ENCODE measurements around the gene PIGL.
"Not testable (repeated sequence)": the region's sequence is repeated elsewhere in the genome, so short reads cannot be mapped to it uniquely, and the experiment has no call there.

Gene PIGL

GRCh38 chr17:16217002-16217635, at the start of gene PIGL:
Gene PIGL, plus strand, starts transcription at chr17:16217210. Its CDS starts 17 bp downstream, at chr17:16217227.
- peak; percentile 78 to 82 for DNase-seq (ENCODE audit: low read depth in 2 of 2, low spot score in 1 of 2)

DNA sequence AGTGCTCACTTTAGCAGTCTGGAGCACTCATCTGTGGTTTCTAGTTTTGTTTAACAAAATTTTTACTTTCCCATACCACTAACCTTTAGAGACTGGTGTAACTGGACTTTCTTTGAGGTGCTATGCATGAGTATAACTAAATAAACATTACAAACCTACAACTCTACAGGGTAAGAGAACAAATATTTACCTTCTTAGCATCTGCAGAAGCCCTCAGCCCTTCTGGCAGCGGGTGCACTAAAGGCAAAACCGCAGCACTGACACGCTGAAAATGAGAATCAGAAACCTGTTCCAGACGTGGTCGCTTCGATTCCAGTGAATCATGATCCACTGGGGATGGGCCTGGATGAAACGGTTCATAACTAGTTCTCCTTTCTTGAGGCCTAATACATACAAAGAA, 45.4 kb upstream of the PIGL start:
- DNase-seq (ENCODE audit: low read depth in 2 of 2, low spot score in 1 of 2): no peak

GRCh38 chr17:16178836-16179235, 38.2 kb upstream of the PIGL start:
- DNase-seq (ENCODE audit: low read depth in 2 of 2, low spot score in 1 of 2): no peak

- no peak for DNase-seq (ENCODE audit: low read depth in 2 of 2, low spot score in 1 of 2)
Observed at GRCh38 chr17:16181581-16181980, 35.4 kb upstream of the PIGL start.

DNA sequence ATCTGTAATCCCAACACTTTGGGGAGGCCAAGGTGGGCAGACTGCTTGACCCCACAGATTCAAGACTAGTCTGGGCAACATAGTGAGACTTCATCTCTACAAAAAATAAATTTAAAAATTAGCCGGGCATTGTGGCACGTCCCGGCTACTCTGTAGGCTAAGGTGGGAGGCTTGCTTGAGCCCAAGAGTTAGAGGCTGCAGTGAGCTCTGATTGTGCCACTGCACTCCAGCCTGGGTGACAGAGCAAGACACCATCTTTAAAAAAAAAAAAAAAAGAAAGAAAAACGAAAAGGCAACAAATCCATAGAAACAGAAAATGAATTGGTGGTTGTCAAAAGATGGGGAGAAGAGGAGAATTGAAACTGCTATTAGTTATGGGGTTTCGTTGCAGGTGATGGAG, 29.4 kb upstream of the PIGL start:
- no peak for DNase-seq (ENCODE audit: low read depth in 2 of 2, low spot score in 1 of 2)

- no peak for DNase-seq (ENCODE audit: low read depth in 2 of 2, low spot score in 1 of 2)
Observed at GRCh38 chr17:16189791-16190348, 27.1 kb upstream of the PIGL start.

DNA sequence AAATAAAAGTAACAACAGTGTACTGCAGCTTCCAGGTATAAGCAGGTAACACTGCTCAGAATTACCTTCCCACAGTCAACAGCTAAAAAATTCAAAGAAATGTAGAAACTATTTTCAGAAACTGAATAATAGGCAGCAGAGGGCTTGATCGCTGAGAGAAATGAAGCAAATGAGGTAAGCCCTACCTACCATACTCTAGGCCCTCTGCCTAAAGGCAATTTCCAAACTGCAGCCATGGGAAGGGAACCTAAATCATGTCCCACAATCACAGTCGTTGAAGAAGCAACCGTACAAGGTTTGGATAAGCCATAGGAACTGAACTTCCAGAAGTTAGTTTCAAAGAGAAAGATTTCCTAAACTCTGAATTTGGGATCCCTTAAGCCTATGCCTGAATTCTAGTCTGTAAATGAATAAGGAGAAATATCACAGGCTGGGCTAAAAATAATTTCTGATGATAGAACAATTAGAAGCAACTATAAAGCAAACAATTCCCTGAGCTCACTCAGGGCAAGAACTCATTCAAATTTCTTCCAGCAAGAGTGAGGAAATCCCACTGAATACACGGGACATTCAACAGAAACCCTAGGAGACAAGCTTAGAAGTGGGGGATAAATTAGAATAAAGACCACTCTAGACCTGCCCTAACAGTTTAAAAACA, 26.2 kb upstream of the PIGL start:
- no peak for DNase-seq (ENCODE audit: low read depth in 2 of 2, low spot score in 1 of 2)

DNA sequence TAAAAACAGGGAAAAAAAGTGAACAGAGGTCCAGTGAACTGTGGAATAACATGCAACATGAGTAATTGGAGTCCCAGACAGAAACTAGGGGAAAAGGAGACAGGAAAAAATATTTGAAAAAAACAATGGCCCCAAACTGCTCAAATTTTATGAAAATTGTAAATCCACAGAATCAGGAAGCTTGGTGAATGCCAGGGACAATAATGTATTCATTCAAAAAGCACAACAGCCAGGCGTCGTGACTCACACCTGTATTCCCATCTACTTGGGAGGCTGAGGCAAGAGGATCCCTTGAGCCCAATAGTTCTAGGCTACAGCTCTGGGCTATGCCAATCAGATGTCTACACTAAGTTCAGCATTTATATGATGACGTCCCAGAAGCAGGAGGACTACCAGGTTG, 25.4 kb upstream of the PIGL start:
- no peak for DNase-seq (ENCODE audit: low read depth in 2 of 2, low spot score in 1 of 2)

- DNase-seq (ENCODE audit: low read depth in 2 of 2, low spot score in 1 of 2): not testable (repeated sequence)
Observed at GRCh38 chr17:16194307-16194835, 22.6 kb upstream of the PIGL start.

DNA sequence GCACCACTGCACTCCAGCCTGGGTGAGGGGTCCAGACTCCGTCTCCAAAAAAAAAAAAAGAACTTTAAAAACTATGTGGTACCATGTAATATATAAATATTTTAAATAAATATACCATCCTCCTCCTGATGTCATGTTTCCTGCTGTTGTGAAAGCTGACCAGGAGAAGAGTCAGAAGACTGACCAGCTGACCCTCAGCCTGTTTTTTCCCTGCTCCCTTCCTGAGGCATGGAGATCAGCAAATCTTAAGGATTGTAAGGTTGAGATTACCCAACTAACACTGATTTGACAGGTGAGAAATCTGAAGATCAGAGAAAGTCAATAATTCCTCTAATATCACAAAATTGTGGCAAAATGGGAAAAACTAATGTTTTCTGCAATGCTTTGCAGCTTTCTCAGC, 19.7 kb upstream of the PIGL start:
- no peak for DNase-seq (ENCODE audit: low read depth in 2 of 2, low spot score in 1 of 2)

- DNase-seq (ENCODE audit: low read depth in 2 of 2, low spot score in 1 of 2): no peak
Observed at GRCh38 chr17:16199093-16199492, 17.9 kb upstream of the PIGL start.

DNA sequence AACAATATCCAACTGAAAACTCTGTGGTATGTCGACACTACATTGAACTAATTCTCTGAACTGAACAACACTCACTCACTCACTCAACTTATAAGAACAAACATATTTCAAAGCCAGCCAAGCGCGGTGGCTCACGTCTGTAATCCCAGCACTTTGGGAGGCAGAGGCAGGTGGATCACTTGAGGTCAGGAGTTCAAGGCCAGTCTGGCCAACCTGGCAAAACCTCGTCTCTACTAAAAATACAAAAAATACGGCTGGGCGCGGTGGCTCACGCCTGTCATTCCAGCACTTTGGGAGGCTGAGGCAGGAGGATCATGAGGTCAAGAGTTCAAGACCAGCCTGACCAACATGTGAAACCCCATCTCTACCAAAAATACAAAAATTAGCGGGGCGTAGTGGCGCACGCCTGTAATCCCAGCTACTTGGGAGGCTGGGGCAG, 15.3 kb upstream of the PIGL start:
- not testable (repeated sequence) for DNase-seq (ENCODE audit: low read depth in 2 of 2, low spot score in 1 of 2)

GRCh38 chr17:16202554-16203500, 14.2 kb upstream of the PIGL start:
- not testable (repeated sequence) for DNase-seq (ENCODE audit: low read depth in 2 of 2, low spot score in 1 of 2)

GRCh38 chr17:16204763-16205162, 12.2 kb upstream of the PIGL start:
- DNase-seq (ENCODE audit: low read depth in 2 of 2, low spot score in 1 of 2): not testable (repeated sequence)

- no peak for DNase-seq (ENCODE audit: low read depth in 2 of 2, low spot score in 1 of 2)
Observed at GRCh38 chr17:16211590-16211989, 5.4 kb upstream of the PIGL start.

GRCh38 chr17:16212793-16213192, 4.2 kb upstream of the PIGL start:
- no peak for DNase-seq (ENCODE audit: low read depth in 2 of 2, low spot score in 1 of 2)

GRCh38 chr17:16214190-16215001, 2.6 kb upstream of the PIGL start:
- no peak for DNase-seq (ENCODE audit: low read depth in 2 of 2, low spot score in 1 of 2)

GRCh38 chr17:16215002-16215272, 2.1 kb upstream of the PIGL start:
- peak in 1 of 2 donors; percentile 10 for DNase-seq (ENCODE audit: low read depth in 2 of 2, low spot score in 1 of 2)

- peak; percentile 60 to 75 for DNase-seq (ENCODE audit: low read depth in 2 of 2, low spot score in 1 of 2)
Observed at GRCh38 chr17:16215273-16215964, 1.6 kb upstream of the PIGL start, which contains the start of gene NCOR1. Gene NCOR1, minus strand, starts transcription at chr17:16215534. Its CDS starts 20,965 bp downstream, at chr17:16194569.

- DNase-seq (ENCODE audit: low read depth in 2 of 2, low spot score in 1 of 2): no peak
Observed at GRCh38 chr17:16215965-16216316, 1.1 kb upstream of the PIGL start.

Data from stimulated activated CD8-positive, alpha-beta memory T cell treated with anti-CD3 and anti-CD28 coated beads, Interleukin-4, amount 100 ng/mL, for 4 hours (primary cell).